H1 (cell line): Measurements from ENCODE around the gene ZFAND3. TPM values are rescaled to one million over a fixed set of nuclear protein-coding genes. Genes with fewer than 3 reads are reported as not detected.

ENCODE experiments used
- CTCF ChIA-PET: fragments of 300-600 bp; sonication (Branson Sonifier 250); formaldehyde crosslinking; loops from one replicate; lab custom pipeline; 2021; ENCODE audit not compliant: partially characterized antibody; lab: Charles Lee
- POLR2A ChIA-PET: fragments of 300-600 bp; sonication (Branson Sonifier 250); formaldehyde crosslinking; loops from one replicate; lab custom pipeline; 2021; ENCODE audit warnings: inconsistent platforms; ENCODE audit not compliant: partially characterized antibody; lab: Charles Lee
- DNase-seq, 2 experiments: peaks; one replicate each; pipeline versions ENCODE4 v3.0.0 to v3.0.0-alpha.2; 2010 to 2022; ENCODE audit warnings: low spot score in 2 of 2, low read depth in 1 of 2, mixed read lengths in 1 of 2
- FAIRE-seq: peaks from 2 replicates; lab custom pipeline; 2011; peaks lifted over from hg19 to GRCh38; lab: Jason Lieb, UNC
- H2AFZ ChIP-seq: 2 replicates; pipeline ENCODE4 v1.8.1; 2012; ENCODE audit warnings: low read length, inconsistent platforms
- H2AK5ac ChIP-seq: 2 replicates; pipeline ENCODE4 v1.6.1; 2013; ENCODE audit warnings: low read depth, low read length
- H2BK120ac ChIP-seq: replicated peaks from 2 replicates; pipeline ENCODE3; 2013; ENCODE audit warnings: low read depth, low read length, inconsistent platforms
- H2BK12ac ChIP-seq: 2 replicates; pipeline ENCODE4 v1.6.1; 2013; ENCODE audit warnings: low read depth, low read length
- H2BK15ac ChIP-seq: 2 replicates; pipeline ENCODE4 v1.6.1; 2013; ENCODE audit warnings: low read length
- H2BK20ac ChIP-seq: 2 replicates; pipeline ENCODE4 v1.6.1; 2013; ENCODE audit warnings: low read length
- H2BK5ac ChIP-seq: 2 replicates; pipeline ENCODE4 v1.6.1; 2013; ENCODE audit warnings: low read depth, low read length
- H3K14ac ChIP-seq: 2 replicates; pipeline ENCODE4 v1.6.1; 2013; ENCODE audit warnings: inconsistent platforms; ENCODE audit not compliant: insufficient read length
- H3K18ac ChIP-seq: 2 replicates; pipeline ENCODE4 v1.6.1; 2013; ENCODE audit warnings: low read length; ENCODE audit errors: extremely low read depth
- H3K23ac ChIP-seq: 2 replicates; pipeline ENCODE4 v1.6.1; 2013; ENCODE audit warnings: inconsistent platforms; ENCODE audit not compliant: insufficient read length
- H3K23me2 ChIP-seq: 2 replicates; pipeline ENCODE4 v1.6.1; 2013; ENCODE audit warnings: low read depth, low read length
- H3K27ac ChIP-seq: 2 replicates; pipeline ENCODE4 v1.6.1; 2011; ENCODE audit warnings: low read depth, low read length, inconsistent platforms
- H3K27me3 ChIP-seq, 4 experiments: replicated peaks in 1 of 4; 1 replicate in 1 of 4; 2 replicates in 3 of 4; pipeline versions ENCODE4 v1.6.1 to v1.8.1; 2011 to 2013; ENCODE audit warnings: low read length in 3 of 4, mild to moderate bottlenecking in 3 of 4, inconsistent platforms in 2 of 4, mixed read lengths in 2 of 4, moderate library complexity in 1 of 4; ENCODE audit not compliant: control insufficient read depth in 3 of 4, insufficient read depth in 3 of 4; ENCODE audit errors: extremely low read depth in 1 of 4
- H3K36me3 ChIP-seq, 4 experiments: 2 replicates each; pipeline versions ENCODE4 v1.6.1 to v1.8.1; 2011 to 2013; ENCODE audit warnings: mild to moderate bottlenecking in 4 of 4, low read length in 3 of 4, moderate library complexity in 2 of 4, control low read depth in 1 of 4, inconsistent platforms in 1 of 4; ENCODE audit not compliant: insufficient read depth in 4 of 4, control insufficient read depth in 2 of 4
- H3K4ac ChIP-seq: replicated peaks from 2 replicates; pipeline ENCODE3; 2013; ENCODE audit warnings: low read length, low read depth, mixed read lengths, inconsistent platforms; ENCODE audit not compliant: insufficient read length
- H3K4me1 ChIP-seq, 4 experiments: replicated peaks in 1 of 4; 1 replicate in 1 of 4; 2 replicates in 3 of 4; pipeline versions ENCODE4 v1.6.1 to v1.8.1; 2011 to 2013; ENCODE audit warnings: low read length in 3 of 4, inconsistent platforms in 2 of 4, mixed read lengths in 1 of 4; ENCODE audit not compliant: insufficient read depth in 4 of 4, control insufficient read depth in 3 of 4
- H3K4me2 ChIP-seq, 2 experiments: 2 replicates each; pipeline versions ENCODE4 v1.6.1 to v1.8.1; 2011 to 2013; ENCODE audit warnings: low read depth in 2 of 2, low read length in 2 of 2, control low read depth in 1 of 2, inconsistent platforms in 1 of 2, mild to moderate bottlenecking in 1 of 2; ENCODE audit not compliant: insufficient read depth in 1 of 2
- H3K4me3 ChIP-seq, 4 experiments: fragments of 200-600, 300-600 bp in 1 of 4; sonication (generic), shearing (Covaris generic), sonication (Bioruptor Twin) in 1 of 4; 2 replicates each; pipeline versions ENCODE4 v1.5.1 to v1.8.1; 2011 to 2016; ENCODE audit warnings: low read length in 4 of 4, low read depth in 3 of 4, control low read depth in 2 of 4, inconsistent platforms in 2 of 4, mild to moderate bottlenecking in 2 of 4, mixed read lengths in 1 of 4, moderate library complexity in 1 of 4; ENCODE audit not compliant: insufficient read depth in 2 of 4; ENCODE audit errors: extremely low read depth in 1 of 4
- H3K56ac ChIP-seq: replicated peaks from 2 replicates; pipeline ENCODE3; 2013; ENCODE audit warnings: low read depth, mild to moderate bottlenecking, mixed read lengths, low read length, inconsistent platforms; ENCODE audit not compliant: insufficient read length
- H3K79me1 ChIP-seq: 2 replicates; pipeline ENCODE4 v1.6.1; 2013; ENCODE audit warnings: low read depth, low read length, control low read depth
- H3K79me2 ChIP-seq, 2 experiments: 2 replicates each; pipeline versions ENCODE4 v1.6.1 to v1.8.1; 2012 to 2013; ENCODE audit warnings: low read length in 2 of 2, mild to moderate bottlenecking in 2 of 2, inconsistent platforms in 1 of 2; ENCODE audit not compliant: insufficient read depth in 2 of 2, control insufficient read depth in 1 of 2
- H3K9ac ChIP-seq, 4 experiments: replicated peaks in 1 of 4; 1 replicate in 1 of 4; 2 replicates in 3 of 4; pipeline versions ENCODE4 v1.6.1 to v1.8.1; 2011 to 2013; ENCODE audit warnings: low read depth in 3 of 4, low read length in 3 of 4, control low read depth in 2 of 4, mild to moderate bottlenecking in 2 of 4, moderate library complexity in 2 of 4, inconsistent platforms in 1 of 4; ENCODE audit errors: extremely low read depth in 1 of 4
- H3K9me3 ChIP-seq, 2 experiments: 2 replicates each; pipeline versions ENCODE4 v1.6.1 to v1.8.1; 2012 to 2013; ENCODE audit warnings: mild to moderate bottlenecking in 2 of 2, moderate library complexity in 2 of 2, control low read depth in 1 of 2, inconsistent platforms in 1 of 2, low read depth in 1 of 2, low read length in 1 of 2, mixed read lengths in 1 of 2; ENCODE audit not compliant: insufficient read depth in 2 of 2
- H4K20me1 ChIP-seq, 2 experiments: replicated peaks in 1 of 2; 2 replicates each; pipeline versions ENCODE3 to v1.8.1; 2011 to 2013; ENCODE audit warnings: inconsistent platforms in 2 of 2, low read length in 2 of 2, mild to moderate bottlenecking in 1 of 2; ENCODE audit not compliant: insufficient read depth in 2 of 2, control insufficient read depth in 1 of 2
- H4K5ac ChIP-seq: 2 replicates; pipeline ENCODE4 v1.6.1; 2013; ENCODE audit warnings: low read length, low read depth, mixed read lengths, inconsistent platforms; ENCODE audit not compliant: insufficient read length
- H4K8ac ChIP-seq: 2 replicates; pipeline ENCODE4 v1.8.0; 2013; ENCODE audit warnings: mild to moderate bottlenecking, moderate library complexity, low read length, inconsistent platforms; ENCODE audit not compliant: insufficient read depth; ENCODE audit errors: extremely low read depth
- H4K91ac ChIP-seq: replicated peaks from 2 replicates; pipeline ENCODE3; 2013; ENCODE audit warnings: low read length, mixed read lengths, inconsistent platforms; ENCODE audit not compliant: insufficient read length
- RAD21 ChIP-seq, 2 experiments: IDR thresholded peaks in 1 of 2; conservative IDR thresholded peaks in 1 of 2; 2 replicates each; pipeline ENCODE4 v1.6.1; 2011; ENCODE audit warnings: low read depth in 2 of 2, low read length in 2 of 2, improper control_type of control experiment in 1 of 2, inconsistent platforms in 1 of 2, mild to moderate bottlenecking in 1 of 2, moderate library complexity in 1 of 2
- SP4 ChIP-seq: IDR thresholded peaks from 2 replicates; pipeline ENCODE4 v1.6.1; 2012; ENCODE audit warnings: low read length, inconsistent platforms
- ZNF274 ChIP-seq: IDR thresholded peaks from 2 replicates; pipeline ENCODE4 v1.7.0; 2012; ENCODE audit warnings: low read length, borderline replicate concordance; ENCODE audit errors: extremely low read depth
- WGBS, 2 experiments: shearing (Covaris generic) in 1 of 2; methylation state at CpG; one replicate each; pipeline versions ENCODE4 v1.1.6 to v1.1.7; 2013 to 2015; ENCODE audit warnings: low lambda C conversion rate in 2 of 2, mixed read lengths in 2 of 2, inconsistent platforms in 1 of 2, low coverage in 1 of 2, missing lambda C conversion rate in 1 of 2; ENCODE audit not compliant: insufficient replicate concordance in 2 of 2, insufficient coverage in 1 of 2, insufficient read length in 1 of 2; ENCODE audit errors: extremely low coverage in 1 of 2, missing lambda C conversion rate in 1 of 2; 5-methylcytosine and 5-hydroxymethylcytosine counted together
- polyA plus RNA-seq, 7 experiments: library from polyadenylated mRNA; depleted of rRNA in 3 of 7; stranded (reverse) in 5 of 7; unstranded in 2 of 7; fragments of >200 nt in 5 of 7; fragments of 200-250 nt in 2 of 7; gene quantifications; 1 replicate in 5 of 7; 2 replicates in 1 of 7; 4 replicates in 1 of 7; pipeline versions ENCODE4 v1.2.1 to v1.2.3, GENCODE V29; 2011 to 2013; ENCODE audit warnings: missing spikeins in 2 of 7, mixed read lengths in 2 of 7
- small RNA-seq: library from polyadenylated mRNA; stranded (forward); fragments of <200 nt; extraction: miRNeasy Mini kit (QIAGEN cat#:217004); gene quantifications from one replicate; pipeline ENCODE3, GENCODE V24; 2013; ENCODE audit not compliant: insufficient read depth
- total RNA-seq: library from RNA; stranded (reverse); fragmentation: NEBNext Ultra II Directional; extraction: Animal tissue kit (Norgen Biotek cat#: 25700); gene quantifications from 2 replicates; pipeline ENCODE4 v1.2.1, GENCODE V29; 2021

The ZFAND3 gene
- total and polyA plus RNA-seq, 2 of the 8 experiments (the other 6 are each of a cell fraction or from before 2014, with no cell fraction given) = 13.0 to 51.3 TPM

- no peak overlapping the region for H3K56ac ChIP-seq
- POLR2A ChIA-PET = no interaction called here
- FAIRE-seq = no peak
These were observed 378.7 kb downstream of the ZFAND3 start for GRCh38 chr6:38198219-38198618.

More at GRCh38 chr6:38198219-38198618, 378.7 kb downstream of the ZFAND3 start:
- Histone ChIP-seq H3K79me1 (no peaks in the 10 kb centered on the region), H3K27me3 (no peaks in the 10 kb centered on the region), H3K18ac (no peak overlapping the region; the same call in 1 of the 2 replicates), H2AK5ac (no peak overlapping the region), H3K4me1 (peaks cover under 1 to 5% (median 1%) of the 10 kb centered on the region in 4 experiments; a peak in 3 of 7 replicates), H3K23ac (no peak overlapping the region), H4K91ac (no peak overlapping the region), H4K8ac (no peak overlapping the region), H3K23me2 (no peaks in the 10 kb centered on the region), H3K9me3 (no peaks in the 10 kb centered on the region), H4K20me1 (peaks cover 0 to 1% of the 10 kb centered on the region in 2 experiments), H2BK20ac (no peak overlapping the region), H3K27ac (no peak overlapping the region), H2BK5ac (no peak overlapping the region), H2AFZ (no peak overlapping the region), H3K14ac (no peak overlapping the region), H4K5ac (no peak overlapping the region), H3K79me2 (no peaks in the 10 kb centered on the region), H3K4me3 (no peak overlapping the region), H2BK15ac (no peak overlapping the region), H2BK12ac (no peak overlapping the region), H3K9ac (no peak overlapping the region), H2BK120ac (no peak overlapping the region), H3K4me2 (no peak overlapping the region), H3K36me3 (no peaks in the 10 kb centered on the region), H3K4ac (no peak overlapping the region)
- TF ChIP-seq RAD21 (IDR thresholded peaks at IDR 0.05 in 1 of 2, conservative IDR thresholded peaks at IDR 0.05 in 1 of 2; ENCODE audit: low read depth in 2 of 2, low read length in 2 of 2) = peak in 1 of 2 experiments; percentile 14; a peak in 2 of 4 replicates
- no peak for TF ChIP-seq ZNF274
- TF ChIP-seq SP4 = no peak
- CTCF ChIA-PET = interaction anchor here (0.6 to 1.6 kb wide), 3 partner anchors 11 to 672 kb away, joined by 3 to 7 read pairs (median 4); no protein-coding TSS in a partner anchor
- no peak for DNase-seq
- 93% methylated on average over 8 of the region's 8 CpGs; no CpG with 5 or more reads in 1 of the 2 experiments for WGBS, 2 experiments

Small RNA genes within 50 kb of the gene (small RNA-seq; reads per million reads assigned to genes)
- gene RN7SL285P (not detected), gene RNU1-87P (not detected)

Other genes with a start within 250 kb of the ZFAND3 start
- gene MDGA1, start 121.8 kb upstream of the ZFAND3 start, total RNA-seq = 0.61 and 0.74 TPM in 2 replicates
- 0.74 and 2.3 TPM in 2 replicates for gene MDGA1, start 121.8 kb upstream of the ZFAND3 start, polyA plus RNA-seq (2011; rRNA removed)